OCI-LY1 (cell line): Measurements from ENCODE around the gene TMEM181.

ENCODE experiments used
- H2AFZ ChIP-seq: fragments of 200-600 bp; sonication (generic), shearing (Covaris generic); 2 replicates; pipeline ENCODE4 v1.6.0; 2014; ENCODE audit warnings: antibody characterized with exemption, mild to moderate bottlenecking, low read length
- H3F3A ChIP-seq: fragments of 200-600 bp; sonication (generic), shearing (Covaris generic); 2 replicates; pipeline ENCODE4 v1.6.0; 2014; ENCODE audit warnings: mild to moderate bottlenecking, antibody characterized with exemption, low read length, moderate library complexity; ENCODE audit not compliant: insufficient read depth
- H3K27ac ChIP-seq: fragments of 200-600 bp; sonication (generic); 2 replicates; pipeline ENCODE4 v1.5.1; 2014; ENCODE audit warnings: low read length, mixed run types, mild to moderate bottlenecking, low read depth; ENCODE audit not compliant: poor library complexity, severe bottlenecking
- H3K27me3 ChIP-seq: fragments of 200-600 bp; sonication (generic); 2 replicates; pipeline ENCODE4 v1.6.0; 2014; ENCODE audit warnings: antibody characterized with exemption, mild to moderate bottlenecking, low read length, moderate library complexity; ENCODE audit not compliant: insufficient read depth
- H3K36me3 ChIP-seq: fragments of 200-600 bp; sonication (generic); 2 replicates; pipeline ENCODE4 v1.6.1; 2014; ENCODE audit warnings: mild to moderate bottlenecking, antibody characterized with exemption, low read length, moderate library complexity, mixed read lengths; ENCODE audit not compliant: insufficient read depth
- H3K4me1 ChIP-seq: fragments of 200-600 bp; sonication (generic); 2 replicates; pipeline ENCODE4 v1.5.1; 2014; ENCODE audit warnings: mild to moderate bottlenecking, low read length, moderate library complexity; ENCODE audit not compliant: insufficient read depth, severe bottlenecking
- H3K4me2 ChIP-seq: fragments of 200-600 bp; sonication (generic), shearing (Covaris generic); 2 replicates; pipeline ENCODE4 v1.6.1; 2014; ENCODE audit warnings: low read length
- H3K4me3 ChIP-seq: fragments of 200-600 bp; sonication (generic); 2 replicates; pipeline ENCODE4 v1.5.1; 2014; ENCODE audit warnings: low read length, low read depth, mild to moderate bottlenecking, mixed read lengths; ENCODE audit not compliant: poor library complexity, severe bottlenecking
- H3K79me2 ChIP-seq: fragments of 200-600 bp; shearing (Covaris generic); 2 replicates; pipeline ENCODE4 v1.6.1; 2016; ENCODE audit warnings: mixed run types, low read length, mixed read lengths; ENCODE audit not compliant: insufficient read depth
- H3K9ac ChIP-seq: fragments of 200-600 bp; sonication (generic), shearing (Covaris generic); 2 replicates; pipeline ENCODE4 v1.6.1; 2014; ENCODE audit warnings: mild to moderate bottlenecking, low read length, mixed read lengths
- H3K9me2 ChIP-seq: fragments of 200-600 bp; sonication (generic), shearing (Covaris generic); 2 replicates; pipeline ENCODE4 v1.6.1; 2014; ENCODE audit warnings: low read depth, mild to moderate bottlenecking, low read length, mixed read lengths
- H3K9me3 ChIP-seq: fragments of 200-600 bp; shearing (Covaris generic); 2 replicates; pipeline ENCODE4 v1.6.1; 2014; ENCODE audit warnings: low read length, mixed read lengths
- H4K20me1 ChIP-seq: fragments of 200-600 bp; sonication (generic), shearing (Covaris generic); 2 replicates; pipeline ENCODE4 v1.6.0; 2016; ENCODE audit warnings: mild to moderate bottlenecking, low read length; ENCODE audit not compliant: insufficient read depth
- EZH2 ChIP-seq: fragments of 200-600 bp; sonication (generic), shearing (Covaris generic); IDR thresholded peaks from 2 replicates; pipeline ENCODE4 v1.8.0; 2017; ENCODE audit warnings: borderline replicate concordance, mixed run types, mild to moderate bottlenecking, antibody characterized with exemption, low read length, moderate library complexity, mixed read lengths
- TF ChIP-seq, protein P1 (sequence below): fragments of 200-600 bp; sonication (generic), shearing (Covaris generic); IDR thresholded peaks from 2 replicates; pipeline ENCODE4 v1.5.1; 2017; ENCODE audit warnings: mild to moderate bottlenecking, antibody characterized with exemption, low read length, moderate library complexity, mixed read lengths

TMEM181 gene

GRCh38 chr6:158626360-158627167 lies 66.7 kb downstream of the TMEM181 start:
- Histone ChIP-seq H3K36me3 (peaks cover 31% of the 10 kb centered on the region; the same call in 1 of the 2 replicates), H4K20me1 (no peaks in the 10 kb centered on the region)
- TF ChIP-seq EZH2 = no peak
- TF ChIP-seq, protein P1, sequence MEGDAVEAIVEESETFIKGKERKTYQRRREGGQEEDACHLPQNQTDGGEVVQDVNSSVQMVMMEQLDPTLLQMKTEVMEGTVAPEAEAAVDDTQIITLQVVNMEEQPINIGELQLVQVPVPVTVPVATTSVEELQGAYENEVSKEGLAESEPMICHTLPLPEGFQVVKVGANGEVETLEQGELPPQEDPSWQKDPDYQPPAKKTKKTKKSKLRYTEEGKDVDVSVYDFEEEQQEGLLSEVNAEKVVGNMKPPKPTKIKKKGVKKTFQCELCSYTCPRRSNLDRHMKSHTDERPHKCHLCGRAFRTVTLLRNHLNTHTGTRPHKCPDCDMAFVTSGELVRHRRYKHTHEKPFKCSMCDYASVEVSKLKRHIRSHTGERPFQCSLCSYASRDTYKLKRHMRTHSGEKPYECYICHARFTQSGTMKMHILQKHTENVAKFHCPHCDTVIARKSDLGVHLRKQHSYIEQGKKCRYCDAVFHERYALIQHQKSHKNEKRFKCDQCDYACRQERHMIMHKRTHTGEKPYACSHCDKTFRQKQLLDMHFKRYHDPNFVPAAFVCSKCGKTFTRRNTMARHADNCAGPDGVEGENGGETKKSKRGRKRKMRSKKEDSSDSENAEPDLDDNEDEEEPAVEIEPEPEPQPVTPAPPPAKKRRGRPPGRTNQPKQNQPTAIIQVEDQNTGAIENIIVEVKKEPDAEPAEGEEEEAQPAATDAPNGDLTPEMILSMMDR = no peak

GRCh38 chr6:158627168-158627939 lies 67.5 kb downstream of the TMEM181 start:
- Histone ChIP-seq H3K27me3 (no peaks in the 10 kb centered on the region), H3F3A (no peaks in the 10 kb centered on the region), H2AFZ (no peak overlapping the region), H3K9me2 (no peaks in the 10 kb centered on the region), H3K27ac (no peak overlapping the region), H3K4me1 (peaks cover 11% of the 10 kb centered on the region), H3K4me3 (no peak overlapping the region), H3K9me3 (no peaks in the 10 kb centered on the region), H3K4me2 (no peak overlapping the region), H3K36me3 (peaks cover 38% of the 10 kb centered on the region; the same call in 1 of the 2 replicates), H3K9ac (no peak overlapping the region), H3K79me2 (no peaks in the 10 kb centered on the region), H4K20me1 (no peaks in the 10 kb centered on the region)
- no peak for TF ChIP-seq EZH2
- TF ChIP-seq, protein P1 = no peak

More at GRCh38 chr6:158626360-158627167, 66.7 kb downstream of the TMEM181 start:
- Histone ChIP-seq H3K27me3 (no peaks in the 10 kb centered on the region), H3K4me3 (no peak overlapping the region), H3K9me3 (no peaks in the 10 kb centered on the region), H3F3A (no peaks in the 10 kb centered on the region), H3K4me1 (peaks cover 11% of the 10 kb centered on the region), H3K9me2 (no peaks in the 10 kb centered on the region), H2AFZ (no peak overlapping the region), H3K9ac (no peak overlapping the region), H3K4me2 (no peak overlapping the region), H3K79me2 (no peaks in the 10 kb centered on the region), H3K27ac (no peak overlapping the region)

DNA sequence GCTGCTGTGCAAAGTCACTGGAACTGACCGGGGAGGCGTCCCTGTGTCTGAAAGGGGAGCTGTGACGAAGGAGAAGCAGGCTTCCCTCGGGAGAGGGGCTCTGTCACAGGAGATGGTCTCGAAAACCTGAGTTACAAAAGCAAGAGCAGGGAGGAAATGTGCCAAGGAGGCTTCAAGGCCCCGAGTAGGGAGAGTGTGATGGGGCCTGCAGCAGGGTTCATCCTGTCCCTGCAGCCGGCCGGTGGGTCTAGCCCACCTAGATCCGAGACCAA lies 68.0 kb downstream of the TMEM181 start:
- peaks cover 36% of the 10 kb centered on the region; the same call in 1 of the 2 replicates for H3K36me3 ChIP-seq
- H3K9ac ChIP-seq = no peak overlapping the region
- TF ChIP-seq, protein P1 = no peak
- TF ChIP-seq EZH2 = no peak
- H3K9me2 ChIP-seq = no peaks in the 10 kb centered on the region
- no peak overlapping the region for H3K4me3 ChIP-seq
- H3K79me2 ChIP-seq = no peaks in the 10 kb centered on the region
- H3K27me3 ChIP-seq = no peaks in the 10 kb centered on the region
- no peak overlapping the region for H3K4me2 ChIP-seq
- H4K20me1 ChIP-seq = no peaks in the 10 kb centered on the region
- peaks cover 11% of the 10 kb centered on the region for H3K4me1 ChIP-seq
- H2AFZ ChIP-seq = no peak overlapping the region
- no peaks in the 10 kb centered on the region for H3K9me3 ChIP-seq
- H3K27ac ChIP-seq = no peak overlapping the region
- H3F3A ChIP-seq = no peaks in the 10 kb centered on the region
